DOHH2 (cell line): ENCODE results near the gene PACS2.

Experiments
- H3F3A ChIP-seq: fragments of 200-600 bp; sonication (generic), shearing (Covaris generic); 2 replicates; pipeline ENCODE4 v1.6.0; 2016; ENCODE audit warnings: antibody characterized with exemption, mild to moderate bottlenecking; ENCODE audit not compliant: control insufficient read depth, insufficient read depth
- H3K27ac ChIP-seq: fragments of 200-600 bp; sonication (generic); 2 replicates; pipeline ENCODE4 v1.5.1; 2014; ENCODE audit warnings: low read depth, mild to moderate bottlenecking, low read length, moderate library complexity
- H3K27me3 ChIP-seq: fragments of 200-600 bp; sonication (generic); 2 replicates; pipeline ENCODE4 v1.6.1; 2014; ENCODE audit warnings: mild to moderate bottlenecking, low read length, mixed read lengths; ENCODE audit not compliant: control insufficient read depth
- H3K36me3 ChIP-seq: fragments of 200-600 bp; sonication (generic); 2 replicates; pipeline ENCODE4 v1.6.1; 2014; ENCODE audit warnings: mild to moderate bottlenecking, low read length, moderate library complexity, mixed read lengths; ENCODE audit not compliant: control insufficient read depth
- H3K4me1 ChIP-seq: fragments of 200-600 bp; sonication (generic); 2 replicates; pipeline ENCODE4 v1.6.1; 2014; ENCODE audit warnings: mild to moderate bottlenecking, low read length, mixed read lengths; ENCODE audit not compliant: control insufficient read depth
- H3K4me2 ChIP-seq: fragments of 200-600 bp; sonication (generic); 2 replicates; pipeline ENCODE4 v1.6.0; 2014; ENCODE audit warnings: mild to moderate bottlenecking, low read length, moderate library complexity
- H3K4me3 ChIP-seq: fragments of 200-600 bp; sonication (generic); 2 replicates; pipeline ENCODE4 v1.5.1; 2014; ENCODE audit warnings: mild to moderate bottlenecking, low read length, mixed read lengths
- H3K79me2 ChIP-seq: fragments of 200-600 bp; sonication (generic); 2 replicates; pipeline ENCODE4 v1.6.1; 2014; ENCODE audit warnings: mild to moderate bottlenecking, low read length, mixed read lengths; ENCODE audit not compliant: control insufficient read depth
- H3K9me2 ChIP-seq: fragments of 200-600 bp; sonication (generic); replicated peaks from 2 replicates; pipeline ENCODE4 v1.6.1; 2014; ENCODE audit warnings: mild to moderate bottlenecking, low read length, mixed read lengths; ENCODE audit not compliant: control insufficient read depth
- H3K9me3 ChIP-seq: fragments of 200-600 bp; sonication (generic); 2 replicates; pipeline ENCODE4 v1.6.1; 2014; ENCODE audit warnings: antibody characterized with exemption, low read length, mixed read lengths; ENCODE audit not compliant: control insufficient read depth, insufficient read depth
- H4K20me1 ChIP-seq: fragments of 200-600 bp; sonication (generic); 2 replicates; pipeline ENCODE4 v1.6.0; 2014; ENCODE audit warnings: low read depth, mild to moderate bottlenecking, antibody characterized with exemption, low read length, moderate library complexity; ENCODE audit not compliant: control insufficient read depth, insufficient read depth
- EZH2phosphoT487 ChIP-seq: fragments of 200-600 bp; sonication (generic); IDR thresholded peaks from 2 replicates; pipeline ENCODE4 v1.6.1; 2017; ENCODE audit warnings: borderline replicate concordance, mild to moderate bottlenecking, antibody characterized with exemption, low read length, moderate library complexity, mixed read lengths
- TF ChIP-seq, protein P1 (sequence below): fragments of 200-600 bp; sonication (generic); IDR thresholded peaks from one replicate; pipeline ENCODE4 v1.5.1; 2014; ENCODE audit warnings: antibody characterized with exemption, mild to moderate bottlenecking, low read depth, low read length; ENCODE audit not compliant: poor library complexity, severe bottlenecking

PACS2 gene

DNA sequence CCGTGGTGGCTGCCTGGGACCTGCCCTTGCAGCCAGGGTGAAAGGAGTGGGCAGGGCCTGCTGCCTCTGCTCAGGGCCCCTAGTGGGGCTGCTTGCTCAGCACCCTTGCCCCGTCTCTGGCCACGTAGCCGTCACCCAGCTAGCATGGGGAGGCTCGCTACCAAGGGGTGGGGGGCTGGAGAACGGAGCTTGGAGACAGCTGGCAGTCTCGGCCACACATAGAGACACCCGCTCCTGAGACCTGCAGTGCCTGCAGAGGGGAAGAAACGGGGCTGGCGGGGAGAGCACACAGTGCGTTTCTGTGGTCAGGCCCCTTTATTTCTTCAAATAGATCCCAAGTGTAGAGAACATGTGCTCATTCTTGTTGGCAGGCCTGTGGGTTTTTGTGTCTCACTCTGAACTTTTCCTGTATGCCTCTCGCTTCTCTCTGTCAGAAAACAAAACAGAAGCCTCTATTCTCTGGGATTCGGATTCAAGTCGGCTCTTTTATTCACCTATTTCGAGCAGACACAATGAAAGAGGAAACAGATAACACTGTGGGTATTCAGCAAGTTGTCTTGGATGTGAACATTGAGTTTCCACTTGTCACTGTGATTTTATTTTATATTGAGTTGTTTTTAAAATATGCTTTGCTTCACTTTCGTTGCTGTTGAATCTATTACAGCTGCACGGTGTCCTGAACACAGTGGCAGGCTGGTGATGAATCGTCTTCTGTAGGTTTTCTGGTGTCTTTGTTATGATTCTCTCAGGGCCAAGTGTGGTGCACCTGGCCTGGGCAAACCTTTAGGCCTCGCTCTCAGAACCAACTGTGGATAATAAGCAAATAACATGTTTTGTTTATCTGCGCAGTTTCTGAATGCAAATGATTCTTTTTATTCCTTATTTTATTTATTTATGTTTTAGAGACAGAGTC lies 26.5 kb downstream of the PACS2 start:
- Histone ChIP-seq H3K27me3 (no peaks in the 10 kb centered on the region), H3K36me3 (no peaks in the 10 kb centered on the region), H4K20me1 (no peaks in the 10 kb centered on the region), H3K9me3 (no peaks in the 10 kb centered on the region), H3K4me2 (peak overlapping the region; percentile 19), H3F3A (peaks cover 3% of the 10 kb centered on the region; the same call in 1 of the 2 replicates), H3K4me3 (no peak overlapping the region), H3K9me2 (no peaks in the 10 kb centered on the region), H3K79me2 (no peaks in the 10 kb centered on the region), H3K4me1 (peaks cover 16% of the 10 kb centered on the region), H3K27ac (no peak overlapping the region)
- TF ChIP-seq, protein P1, sequence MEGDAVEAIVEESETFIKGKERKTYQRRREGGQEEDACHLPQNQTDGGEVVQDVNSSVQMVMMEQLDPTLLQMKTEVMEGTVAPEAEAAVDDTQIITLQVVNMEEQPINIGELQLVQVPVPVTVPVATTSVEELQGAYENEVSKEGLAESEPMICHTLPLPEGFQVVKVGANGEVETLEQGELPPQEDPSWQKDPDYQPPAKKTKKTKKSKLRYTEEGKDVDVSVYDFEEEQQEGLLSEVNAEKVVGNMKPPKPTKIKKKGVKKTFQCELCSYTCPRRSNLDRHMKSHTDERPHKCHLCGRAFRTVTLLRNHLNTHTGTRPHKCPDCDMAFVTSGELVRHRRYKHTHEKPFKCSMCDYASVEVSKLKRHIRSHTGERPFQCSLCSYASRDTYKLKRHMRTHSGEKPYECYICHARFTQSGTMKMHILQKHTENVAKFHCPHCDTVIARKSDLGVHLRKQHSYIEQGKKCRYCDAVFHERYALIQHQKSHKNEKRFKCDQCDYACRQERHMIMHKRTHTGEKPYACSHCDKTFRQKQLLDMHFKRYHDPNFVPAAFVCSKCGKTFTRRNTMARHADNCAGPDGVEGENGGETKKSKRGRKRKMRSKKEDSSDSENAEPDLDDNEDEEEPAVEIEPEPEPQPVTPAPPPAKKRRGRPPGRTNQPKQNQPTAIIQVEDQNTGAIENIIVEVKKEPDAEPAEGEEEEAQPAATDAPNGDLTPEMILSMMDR: no peak
- TF ChIP-seq EZH2phosphoT487: no peak

DNA sequence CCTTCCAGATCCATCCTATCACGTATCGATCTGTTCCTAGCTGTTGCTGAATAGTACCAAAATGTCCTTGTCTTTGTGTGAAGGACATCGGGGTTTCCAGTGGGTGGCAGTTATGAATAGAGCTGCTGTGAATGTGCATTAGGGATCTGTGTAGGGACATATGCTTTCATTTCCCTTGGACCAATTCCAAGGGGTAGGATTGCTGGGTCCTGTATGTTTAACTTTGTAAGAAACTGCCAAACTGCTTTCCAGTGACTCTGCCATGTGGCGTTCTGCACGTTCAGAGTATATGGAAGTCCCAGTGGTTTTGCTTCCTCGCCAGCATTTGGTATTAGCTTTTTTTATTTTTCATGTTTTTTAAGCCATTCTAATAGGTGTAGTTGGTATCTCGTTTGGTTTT lies 28.6 kb downstream of the PACS2 start:
- Histone ChIP-seq H3K4me1 (peaks cover 16% of the 10 kb centered on the region), H3K79me2 (no peaks in the 10 kb centered on the region), H3K27me3 (no peaks in the 10 kb centered on the region), H3K4me2 (no peak overlapping the region), H3K9me3 (no peaks in the 10 kb centered on the region), H3K36me3 (no peaks in the 10 kb centered on the region), H3K4me3 (no peak overlapping the region), H4K20me1 (no peaks in the 10 kb centered on the region), H3F3A (peaks cover 3% of the 10 kb centered on the region; the same call in 1 of the 2 replicates), H3K9me2 (no peaks in the 10 kb centered on the region), H3K27ac (no peak overlapping the region)
- TF ChIP-seq, protein P1: no peak

DNA sequence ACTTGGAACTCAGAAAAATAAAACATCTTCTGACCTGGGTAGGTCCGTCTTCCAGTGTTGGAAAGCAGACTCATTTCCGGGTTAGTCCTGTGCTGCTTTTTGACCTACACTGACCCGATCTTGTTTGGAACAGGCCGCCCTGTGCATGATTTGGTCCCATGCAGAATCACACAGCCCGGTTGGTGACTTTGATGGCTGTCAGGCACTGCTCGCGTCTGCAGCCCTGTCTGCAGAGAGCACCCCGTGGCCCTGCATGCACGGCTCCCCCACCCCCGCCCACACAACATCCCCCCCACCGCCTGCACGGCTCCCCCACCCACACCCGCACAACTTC lies 31.6 kb downstream of the PACS2 start:
- H3K27me3 ChIP-seq: no peaks in the 10 kb centered on the region
- no peak overlapping the region for H3K4me3 ChIP-seq
- H3K36me3 ChIP-seq: no peaks in the 10 kb centered on the region
- no peak overlapping the region for H3K27ac ChIP-seq
- no peaks in the 10 kb centered on the region for H3K9me2 ChIP-seq
- H3K9me3 ChIP-seq: no peaks in the 10 kb centered on the region
- peaks cover 3% of the 10 kb centered on the region; the same call in 1 of the 2 replicates for H3F3A ChIP-seq
- no peaks in the 10 kb centered on the region for H4K20me1 ChIP-seq
- H3K79me2 ChIP-seq: no peaks in the 10 kb centered on the region
- TF ChIP-seq EZH2phosphoT487: no peak
- TF ChIP-seq, protein P1: no peak
- peaks cover 6% of the 10 kb centered on the region for H3K4me1 ChIP-seq
- H3K4me2 ChIP-seq: no peak overlapping the region
